ENCODE data around the gene MBD3L3.

MBD3L3 gene

DNA sequence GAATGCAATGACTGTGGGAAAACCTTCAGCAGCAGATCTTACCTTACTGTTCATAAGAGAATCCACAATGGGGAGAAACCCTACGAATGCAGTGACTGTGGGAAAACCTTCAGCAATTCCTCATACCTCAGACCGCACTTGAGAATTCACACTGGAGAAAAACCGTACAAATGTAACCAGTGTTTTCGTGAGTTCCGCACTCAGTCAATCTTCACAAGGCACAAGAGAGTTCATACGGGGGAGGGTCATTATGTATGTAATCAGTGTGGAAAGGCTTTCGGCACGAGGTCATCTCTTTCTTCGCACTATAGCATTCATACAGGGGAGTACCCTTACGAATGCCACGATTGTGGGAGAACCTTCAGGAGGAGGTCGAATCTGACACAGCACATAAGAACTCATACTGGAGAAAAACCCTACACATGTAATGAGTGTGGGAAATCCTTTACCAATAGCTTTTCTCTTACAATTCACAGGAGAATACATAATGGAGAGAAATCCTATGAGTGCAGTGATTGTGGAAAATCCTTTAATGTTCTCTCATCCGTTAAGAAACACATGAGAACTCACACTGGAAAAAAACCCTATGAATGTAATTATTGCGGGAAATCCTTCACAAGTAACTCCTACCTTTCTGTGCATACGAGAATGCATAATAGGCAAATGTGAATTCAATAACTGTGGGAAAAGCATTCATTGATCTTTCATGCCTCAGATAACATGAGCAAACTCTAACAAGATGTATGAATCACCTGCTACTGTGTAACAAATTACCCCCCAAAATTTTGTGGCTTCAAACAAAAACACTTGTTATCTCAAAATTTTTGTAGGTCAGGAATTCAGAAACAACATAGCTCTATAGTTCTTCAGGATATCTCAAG is 24.8 kb upstream of the MBD3L3 start:
- peak overlapping the region in 1 of 2 donors; percentile 14 for H3K9ac ChIP-seq (ENCODE audit: low read depth in 1 of 2, low read length in 2 of 2)
- peaks cover 57 to 60% of the 10 kb centered on the region in 2 donors for H3K36me3 ChIP-seq (ENCODE audit: control insufficient read depth in 2 of 2, insufficient read depth in 2 of 2, low read length in 2 of 2)
- no peak overlapping the region for H3K27ac ChIP-seq (ENCODE audit: low read depth in 2 of 2, low read length in 2 of 2)
- H3K4me1 ChIP-seq (ENCODE audit: control insufficient read depth in 2 of 2, insufficient read depth in 2 of 2, low read length in 2 of 2) = no peaks in the 10 kb centered on the region
- peaks cover 60 to 78% of the 10 kb centered on the region in 2 donors for H3K9me3 ChIP-seq (ENCODE audit: control insufficient read depth in 2 of 2, low read length in 2 of 2)
- H3K4me3 ChIP-seq (ENCODE audit: low read length in 2 of 2) = peak overlapping the region; percentile 5 to 29
- no peaks in the 10 kb centered on the region for H3K27me3 ChIP-seq (ENCODE audit: control insufficient read depth in 2 of 2, insufficient read depth in 2 of 2, low read length in 2 of 2)

DNA sequence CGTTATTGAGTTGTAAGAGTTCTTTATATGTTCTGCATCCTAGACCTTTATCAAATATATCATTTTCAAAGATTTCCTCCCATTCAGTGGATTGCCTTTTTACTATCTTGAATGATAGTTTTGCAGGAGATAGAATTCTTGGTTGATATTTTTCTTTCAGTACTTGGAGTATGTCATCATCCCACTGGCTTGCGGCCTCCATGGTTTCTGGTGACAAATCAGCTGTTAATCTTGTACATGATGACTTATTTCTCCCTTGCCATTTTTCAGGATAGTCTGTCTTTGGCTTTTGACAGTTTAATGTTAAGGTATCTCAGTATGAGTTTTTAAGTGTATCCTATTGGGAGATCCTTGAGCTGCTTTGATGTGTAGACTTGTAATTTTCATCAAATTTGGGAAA is 19.5 kb upstream of the MBD3L3 start:
- no peak overlapping the region for H3K27ac ChIP-seq (ENCODE audit: low read depth in 2 of 2, low read length in 2 of 2)
- H3K27me3 ChIP-seq (ENCODE audit: control insufficient read depth in 2 of 2, insufficient read depth in 2 of 2, low read length in 2 of 2) = no peaks in the 10 kb centered on the region
- H3K36me3 ChIP-seq (ENCODE audit: control insufficient read depth in 2 of 2, insufficient read depth in 2 of 2, low read length in 2 of 2) = peaks cover 86 to 92% of the 10 kb centered on the region in 2 donors
- H3K4me3 ChIP-seq (ENCODE audit: low read length in 2 of 2) = no peak overlapping the region
- no peak overlapping the region for H3K9ac ChIP-seq (ENCODE audit: low read depth in 1 of 2, low read length in 2 of 2)
- H3K9me3 ChIP-seq (ENCODE audit: control insufficient read depth in 2 of 2, low read length in 2 of 2) = peaks cover 38 to 59% of the 10 kb centered on the region in 2 donors
- no peaks in the 10 kb centered on the region for H3K4me1 ChIP-seq (ENCODE audit: control insufficient read depth in 2 of 2, insufficient read depth in 2 of 2, low read length in 2 of 2)

DNA sequence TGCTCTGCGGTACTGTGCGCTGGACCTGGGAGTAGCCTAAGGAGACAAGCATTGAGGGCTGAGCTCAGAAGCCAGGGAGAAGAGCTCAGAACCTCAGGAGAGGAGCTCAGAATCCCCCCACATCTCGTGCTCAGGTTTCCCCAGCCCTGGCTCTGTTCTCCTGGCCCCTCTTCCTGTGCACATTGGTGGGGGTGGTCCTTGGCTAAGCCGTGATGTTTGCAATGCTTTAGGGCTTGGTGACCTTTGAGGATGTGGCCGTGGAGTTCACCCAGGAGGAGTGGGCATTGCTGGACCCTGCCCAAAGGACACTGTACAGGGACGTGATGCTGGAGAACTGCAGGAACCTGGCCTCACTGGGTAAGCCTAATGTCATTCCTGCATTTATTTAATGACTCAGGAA is 17.7 kb upstream of the MBD3L3 start:
- Histone ChIP-seq H3K4me3 (ENCODE audit: low read length in 2 of 2) (no peak overlapping the region), H3K27me3 (ENCODE audit: control insufficient read depth in 2 of 2, insufficient read depth in 2 of 2, low read length in 2 of 2) (no peaks in the 10 kb centered on the region), H3K4me1 (ENCODE audit: control insufficient read depth in 2 of 2, insufficient read depth in 2 of 2, low read length in 2 of 2) (no peaks in the 10 kb centered on the region), H3K9me3 (ENCODE audit: control insufficient read depth in 2 of 2, low read length in 2 of 2) (peaks cover 22 to 40% of the 10 kb centered on the region in 2 donors), H3K36me3 (ENCODE audit: control insufficient read depth in 2 of 2, insufficient read depth in 2 of 2, low read length in 2 of 2) (peaks cover 78 to 83% of the 10 kb centered on the region in 2 donors), H3K27ac (ENCODE audit: low read depth in 2 of 2, low read length in 2 of 2) (no peak overlapping the region), H3K9ac (ENCODE audit: low read depth in 1 of 2, low read length in 2 of 2) (no peak overlapping the region)

DNA sequence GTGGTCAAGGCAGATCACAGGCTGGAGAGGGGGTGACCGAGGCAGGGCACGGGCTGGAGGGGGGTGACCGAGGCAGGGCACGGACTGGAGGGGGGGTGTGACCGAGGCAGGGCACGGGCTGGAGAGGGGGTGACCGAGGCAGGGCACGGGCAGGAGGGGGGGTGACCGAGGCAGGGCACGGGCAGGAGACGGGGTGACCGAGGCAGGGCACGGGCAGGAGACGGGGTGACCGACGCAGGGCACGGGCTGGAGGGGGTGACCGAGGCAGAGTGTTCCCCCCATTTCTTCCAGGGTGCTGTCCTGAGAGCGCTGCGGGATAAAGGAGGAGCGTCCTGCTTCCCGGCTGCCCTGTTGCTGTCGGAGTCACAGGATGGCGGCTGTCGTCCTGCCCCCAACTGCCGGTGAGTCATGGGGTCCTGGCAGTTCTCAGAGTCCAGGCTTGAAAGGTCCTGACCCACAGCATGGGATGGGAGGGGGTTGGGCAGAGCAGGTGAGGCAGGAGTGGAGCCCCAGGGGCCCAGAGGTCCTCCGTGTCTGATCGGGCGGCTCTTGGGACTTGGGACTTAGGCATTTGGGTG is 16.3 kb upstream of the MBD3L3 start:
- H3K4me1 ChIP-seq (ENCODE audit: control insufficient read depth in 2 of 2, insufficient read depth in 2 of 2, low read length in 2 of 2) = peaks cover 0 to 8% of the 10 kb centered on the region in 2 donors
- no peak overlapping the region for H3K27ac ChIP-seq (ENCODE audit: low read depth in 2 of 2, low read length in 2 of 2)
- H3K4me3 ChIP-seq (ENCODE audit: low read length in 2 of 2) = no peak overlapping the region
- peaks cover 68 to 69% of the 10 kb centered on the region in 2 donors for H3K36me3 ChIP-seq (ENCODE audit: control insufficient read depth in 2 of 2, insufficient read depth in 2 of 2, low read length in 2 of 2)
- peaks cover 13 to 27% of the 10 kb centered on the region in 2 donors for H3K9me3 ChIP-seq (ENCODE audit: control insufficient read depth in 2 of 2, low read length in 2 of 2)
- H3K9ac ChIP-seq (ENCODE audit: low read depth in 1 of 2, low read length in 2 of 2) = no peak overlapping the region
- H3K27me3 ChIP-seq (ENCODE audit: control insufficient read depth in 2 of 2, insufficient read depth in 2 of 2, low read length in 2 of 2) = no peaks in the 10 kb centered on the region

DNA sequence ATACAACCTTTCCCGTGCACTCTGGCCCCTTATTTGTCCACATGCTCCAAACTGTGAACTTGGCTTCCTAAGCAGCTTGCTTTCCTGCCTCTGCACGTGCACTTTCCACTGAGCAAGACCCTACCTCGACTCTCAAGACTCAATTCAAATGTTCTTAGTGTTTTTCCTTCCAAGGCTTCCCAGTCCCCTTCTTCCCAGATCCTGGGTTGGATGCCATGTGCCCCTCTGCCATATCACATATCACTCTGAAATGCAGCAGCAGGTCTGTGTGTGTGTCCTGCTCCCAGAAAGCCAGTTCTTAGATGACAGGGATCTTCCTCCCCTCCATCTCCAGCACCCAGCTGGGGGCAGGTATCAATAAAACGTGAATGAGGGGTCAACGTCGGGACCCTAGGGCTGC is 14.1 kb upstream of the MBD3L3 start:
- Histone ChIP-seq H3K4me1 (ENCODE audit: control insufficient read depth in 2 of 2, insufficient read depth in 2 of 2, low read length in 2 of 2) (peaks cover 3 to 8% of the 10 kb centered on the region in 2 donors), H3K36me3 (ENCODE audit: control insufficient read depth in 2 of 2, insufficient read depth in 2 of 2, low read length in 2 of 2) (peaks cover 49 to 51% of the 10 kb centered on the region in 2 donors)

DNA sequence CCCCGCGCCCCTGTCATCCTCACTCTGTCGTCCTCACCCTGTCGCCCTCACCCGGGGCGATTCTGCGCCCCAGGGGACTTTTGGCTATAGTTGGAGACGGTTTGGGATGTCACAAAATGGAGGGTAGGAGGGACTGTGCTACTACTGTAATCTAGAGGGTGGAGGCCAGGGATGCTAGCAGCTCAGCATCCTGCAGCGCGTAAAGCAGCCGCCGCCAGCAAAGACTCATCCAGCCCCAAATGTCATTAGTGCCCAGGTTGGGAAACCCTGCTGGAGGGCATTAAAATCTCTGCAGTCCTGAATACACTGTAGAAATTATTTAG is 11.4 kb upstream of the MBD3L3 start:
- Histone ChIP-seq H3K36me3 (ENCODE audit: control insufficient read depth in 2 of 2, insufficient read depth in 2 of 2, low read length in 2 of 2) (peaks cover 24 to 26% of the 10 kb centered on the region in 2 donors), H3K27ac (ENCODE audit: low read depth in 2 of 2, low read length in 2 of 2) (peak overlapping the region; percentile 85 to 92), H3K4me3 (ENCODE audit: low read length in 2 of 2) (peak overlapping the region; percentile 96 to 97), H3K4me1 (ENCODE audit: control insufficient read depth in 2 of 2, insufficient read depth in 2 of 2, low read length in 2 of 2) (peaks cover 3 to 8% of the 10 kb centered on the region in 2 donors), H3K27me3 (ENCODE audit: control insufficient read depth in 2 of 2, insufficient read depth in 2 of 2, low read length in 2 of 2) (no peaks in the 10 kb centered on the region), H3K9ac (ENCODE audit: low read depth in 1 of 2, low read length in 2 of 2) (peak overlapping the region; percentile 82 to 90), H3K9me3 (ENCODE audit: control insufficient read depth in 2 of 2, low read length in 2 of 2) (no peaks in the 10 kb centered on the region)

More for the DNA sequence above, 14.1 kb upstream of the MBD3L3 start:
- no peaks in the 10 kb centered on the region for H3K27me3 ChIP-seq (ENCODE audit: control insufficient read depth in 2 of 2, insufficient read depth in 2 of 2, low read length in 2 of 2)
- peaks cover 2 to 14% of the 10 kb centered on the region in 2 donors for H3K9me3 ChIP-seq (ENCODE audit: control insufficient read depth in 2 of 2, low read length in 2 of 2)
- H3K27ac ChIP-seq (ENCODE audit: low read depth in 2 of 2, low read length in 2 of 2) = no peak overlapping the region
- no peak overlapping the region for H3K4me3 ChIP-seq (ENCODE audit: low read length in 2 of 2)
- H3K9ac ChIP-seq (ENCODE audit: low read depth in 1 of 2, low read length in 2 of 2) = no peak overlapping the region

DNA sequence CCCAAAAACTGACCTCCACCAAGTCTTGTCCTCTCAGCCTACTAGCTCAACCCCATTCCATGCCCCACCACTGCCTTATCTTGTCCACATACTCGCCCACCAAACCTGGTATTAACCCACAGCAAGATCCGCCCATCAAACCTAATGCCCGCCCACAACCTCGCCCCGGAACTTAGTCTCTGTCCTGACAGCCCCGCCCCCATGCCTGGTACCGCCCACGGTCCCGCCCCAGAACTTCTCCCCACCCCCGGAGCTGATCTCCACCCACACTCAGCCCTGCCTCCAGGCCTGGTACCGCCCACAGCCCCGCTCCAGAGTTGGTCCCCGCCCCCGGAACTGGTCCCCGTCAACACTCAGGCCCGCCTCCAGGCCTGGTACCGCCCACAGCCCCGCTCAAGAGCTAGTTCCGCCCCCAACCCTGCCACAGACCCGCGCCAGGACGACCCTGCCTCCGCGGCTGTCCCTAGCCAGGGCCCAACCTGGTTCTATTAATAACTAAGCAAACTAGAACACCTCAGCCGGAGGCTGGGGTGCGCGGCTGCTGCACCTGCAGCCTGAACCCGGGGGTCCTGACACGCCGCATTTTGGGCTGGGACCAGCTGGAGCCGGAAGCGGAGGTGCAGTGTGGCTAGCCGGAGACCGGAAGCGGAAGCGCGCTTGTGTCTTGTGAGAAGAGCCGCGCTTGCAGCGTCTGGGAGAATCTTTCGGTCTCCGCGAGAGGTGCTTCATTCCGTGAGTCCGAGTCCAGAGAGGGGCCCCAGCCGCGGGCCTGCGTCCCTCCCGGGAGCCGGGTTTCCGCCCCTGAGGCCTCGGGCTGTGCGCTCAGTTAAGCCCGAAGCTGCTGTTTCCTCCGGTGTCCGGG is 10.8 kb upstream of the MBD3L3 start, which contains the start of gene ZNF557:
Gene ZNF557 (plus strand): TSS at position 662 of the 862 bp plus-strand sequence. CDS start 5,372 bp downstream, outside the sequence.
- Histone ChIP-seq H3K9me3 (ENCODE audit: control insufficient read depth in 2 of 2, low read length in 2 of 2) (no peaks in the 10 kb centered on the region), H3K9ac (ENCODE audit: low read depth in 1 of 2, low read length in 2 of 2) (peak within 1 kb of the TSS; percentile 82 to 90), H3K4me3 (ENCODE audit: low read length in 2 of 2) (peak within 1 kb of the TSS; percentile 96 to 97), H3K36me3 (ENCODE audit: control insufficient read depth in 2 of 2, insufficient read depth in 2 of 2, low read length in 2 of 2) (peaks cover 19 to 20% of the 10 kb centered on the region in 2 donors), H3K27ac (ENCODE audit: low read depth in 2 of 2, low read length in 2 of 2) (peak within 1 kb of the TSS; percentile 85 to 92), H3K27me3 (ENCODE audit: control insufficient read depth in 2 of 2, insufficient read depth in 2 of 2, low read length in 2 of 2) (no peaks in the 10 kb centered on the region), H3K4me1 (ENCODE audit: control insufficient read depth in 2 of 2, insufficient read depth in 2 of 2, low read length in 2 of 2) (peaks cover 3 to 8% of the 10 kb centered on the region in 2 donors)

DNA sequence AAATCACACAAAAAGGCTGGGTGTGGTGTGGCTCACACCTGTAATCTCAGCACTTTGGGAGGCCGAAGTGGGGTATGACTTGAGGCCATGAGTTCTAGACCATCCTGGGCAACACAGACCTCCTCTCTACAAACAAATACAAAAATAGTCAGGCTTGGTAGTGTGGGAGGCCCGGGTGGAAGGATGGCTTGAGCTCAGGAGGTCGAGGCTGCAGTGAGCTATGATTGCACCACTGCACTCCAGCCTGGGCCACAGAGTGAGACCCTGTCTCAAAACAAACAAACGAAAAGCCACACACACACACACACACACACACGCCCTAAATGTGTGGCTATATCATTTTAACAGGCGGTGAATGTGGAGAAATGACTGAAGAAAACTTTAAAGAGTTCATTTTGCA is 10.1 kb upstream of the MBD3L3 start:
- Histone ChIP-seq H3K36me3 (ENCODE audit: control insufficient read depth in 2 of 2, insufficient read depth in 2 of 2, low read length in 2 of 2) (peaks cover 16% of the 10 kb centered on the region in 2 donors), H3K4me1 (ENCODE audit: control insufficient read depth in 2 of 2, insufficient read depth in 2 of 2, low read length in 2 of 2) (peaks cover 3 to 8% of the 10 kb centered on the region in 2 donors), H3K9me3 (ENCODE audit: control insufficient read depth in 2 of 2, low read length in 2 of 2) (no peaks in the 10 kb centered on the region), H3K27me3 (ENCODE audit: control insufficient read depth in 2 of 2, insufficient read depth in 2 of 2, low read length in 2 of 2) (no peaks in the 10 kb centered on the region), H3K9ac (ENCODE audit: low read depth in 1 of 2, low read length in 2 of 2) (no peak overlapping the region), H3K27ac (ENCODE audit: low read depth in 2 of 2, low read length in 2 of 2) (peak overlapping the region in 1 of 2 donors; percentile 17), H3K4me3 (ENCODE audit: low read length in 2 of 2) (peak overlapping the region; percentile 44 to 45)

DNA sequence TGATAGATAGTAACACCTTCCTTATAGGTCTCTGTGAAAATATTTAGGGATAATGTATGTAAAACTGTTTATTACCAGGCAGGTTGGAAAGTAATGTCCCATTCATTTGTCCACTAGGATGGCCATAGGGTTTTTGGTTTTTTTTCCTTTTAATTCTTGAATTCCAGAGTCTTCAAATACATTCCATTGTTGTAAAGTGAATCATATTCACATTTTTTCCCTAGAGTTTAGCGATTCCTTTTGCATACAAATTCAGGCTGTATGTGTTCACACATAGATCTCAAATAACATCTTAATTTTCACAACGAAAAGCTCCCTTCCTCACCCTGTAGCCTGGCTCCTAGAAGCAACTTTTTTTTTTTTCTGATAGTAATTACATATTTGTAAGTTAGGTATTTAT is 9.2 kb upstream of the MBD3L3 start:
- Histone ChIP-seq H3K9ac (ENCODE audit: low read depth in 1 of 2, low read length in 2 of 2) (no peak overlapping the region), H3K9me3 (ENCODE audit: control insufficient read depth in 2 of 2, low read length in 2 of 2) (no peaks in the 10 kb centered on the region), H3K4me3 (ENCODE audit: low read length in 2 of 2) (no peak overlapping the region), H3K36me3 (ENCODE audit: control insufficient read depth in 2 of 2, insufficient read depth in 2 of 2, low read length in 2 of 2) (peaks cover 8 to 12% of the 10 kb centered on the region in 2 donors), H3K4me1 (ENCODE audit: control insufficient read depth in 2 of 2, insufficient read depth in 2 of 2, low read length in 2 of 2) (peaks cover 3 to 8% of the 10 kb centered on the region in 2 donors), H3K27ac (ENCODE audit: low read depth in 2 of 2, low read length in 2 of 2) (no peak overlapping the region), H3K27me3 (ENCODE audit: control insufficient read depth in 2 of 2, insufficient read depth in 2 of 2, low read length in 2 of 2) (no peaks in the 10 kb centered on the region)

Measured in mucosa of rectum (tissue), 2 donors.